ENCODE data around the gene NUS1.
A peak's percentile ranks its signal among the peaks of the same experiment; 100 is the strongest.
"Not testable (repeated sequence)": the region's sequence is repeated elsewhere in the genome, so short reads cannot be mapped to it uniquely, and the experiment has no call there.

The NUS1 gene

DNA sequence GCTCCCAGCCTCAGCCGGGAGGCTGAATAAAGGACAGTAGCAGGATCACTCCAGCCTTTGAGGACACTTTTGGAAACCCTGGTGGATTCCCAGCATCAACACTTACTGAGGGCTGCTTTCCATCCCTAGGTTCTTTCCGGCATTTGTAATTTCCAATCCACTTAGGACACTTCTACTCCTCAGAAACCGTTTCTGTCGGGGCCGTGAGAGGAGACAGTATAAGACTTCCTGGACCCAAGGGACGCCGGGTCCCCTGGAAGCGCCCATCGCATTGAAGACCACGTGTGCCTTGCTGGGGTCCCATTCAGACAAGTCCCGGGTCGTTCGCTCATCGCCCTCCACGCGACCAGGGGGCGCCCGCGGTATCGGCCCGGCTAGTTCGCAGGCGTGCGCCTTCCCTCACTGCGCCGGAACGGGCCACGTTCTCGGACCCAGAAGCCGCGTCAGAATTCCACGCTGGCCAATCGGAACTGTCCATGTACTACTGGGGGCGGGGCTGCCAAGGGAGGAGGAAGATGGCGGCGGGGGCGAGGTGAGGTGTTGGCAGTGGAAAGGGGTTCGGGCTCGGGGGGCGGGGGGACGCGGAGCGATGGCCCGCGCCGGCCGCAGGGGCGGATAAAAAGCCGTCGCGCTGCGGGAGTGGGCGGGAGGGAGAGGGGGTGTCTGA lies at the start of gene NUS1:
NUS1 (plus strand) TSS at position 479 of the 667 bp plus-strand sequence. CDS start 202 bp downstream, outside the sequence.
- DNase-seq (ENCODE audit: low read depth), result peak; percentile 95

- DNase-seq (ENCODE audit: low read depth), result no peak
These were observed 47.7 kb upstream of the NUS1 start for GRCh38 chr6:117627533-117627932.

GRCh38 chr6:117629119-117629660 lies 46.1 kb upstream of the NUS1 start:
- no peak for DNase-seq (ENCODE audit: low read depth)

GRCh38 chr6:117637770-117638169 lies 37.5 kb upstream of the NUS1 start:
- no peak for DNase-seq (ENCODE audit: low read depth)

- no peak for DNase-seq (ENCODE audit: low read depth)
These were observed 32.3 kb upstream of the NUS1 start for GRCh38 chr6:117642976-117643375.

DNA sequence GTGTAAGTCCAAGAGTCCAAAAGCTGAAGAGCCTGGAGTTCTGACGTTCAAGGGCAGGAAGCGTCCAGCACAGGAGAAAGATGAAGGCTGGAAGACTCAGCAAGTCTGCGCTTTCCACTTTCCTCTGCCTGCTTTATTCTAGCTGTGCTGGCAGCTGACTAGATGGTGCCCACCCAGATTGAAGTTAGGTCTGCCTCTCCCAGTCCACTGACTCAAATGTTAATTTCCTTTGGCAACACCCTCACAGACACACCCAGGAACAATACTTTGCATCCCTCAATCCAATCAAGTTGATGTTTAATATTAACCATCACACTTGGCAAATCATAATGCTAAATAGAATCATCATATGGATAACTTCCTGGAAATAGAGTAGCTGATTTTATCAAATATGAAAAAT lies 23.3 kb upstream of the NUS1 start:
- DNase-seq (ENCODE audit: low read depth), result not testable (repeated sequence)

- no peak for DNase-seq (ENCODE audit: low read depth)
These were observed 21.3 kb upstream of the NUS1 start for GRCh38 chr6:117653949-117654348.

DNA sequence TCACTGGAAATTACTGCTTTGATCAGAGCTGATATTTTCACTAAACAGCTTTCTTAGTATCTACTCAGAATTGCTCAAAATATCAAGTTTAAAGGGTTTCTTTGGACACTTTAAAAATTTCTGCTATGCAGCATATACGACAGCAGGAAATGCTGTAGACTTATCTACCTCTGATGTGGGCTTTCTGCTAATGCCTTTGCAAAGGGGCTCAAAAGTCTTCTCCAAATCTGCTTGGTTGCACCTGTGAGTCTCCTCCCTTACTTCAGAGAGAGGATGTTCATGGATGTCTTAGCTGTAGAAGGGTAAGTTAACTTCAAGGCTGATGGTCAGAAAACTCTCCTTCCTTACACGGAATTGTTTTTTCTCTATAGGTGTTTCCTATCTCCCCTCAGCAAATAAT lies 19.9 kb upstream of the NUS1 start:
- no peak for DNase-seq (ENCODE audit: low read depth)

- DNase-seq (ENCODE audit: low read depth), result no peak
These were observed 8.4 kb upstream of the NUS1 start for GRCh38 chr6:117666881-117667280.

DNA sequence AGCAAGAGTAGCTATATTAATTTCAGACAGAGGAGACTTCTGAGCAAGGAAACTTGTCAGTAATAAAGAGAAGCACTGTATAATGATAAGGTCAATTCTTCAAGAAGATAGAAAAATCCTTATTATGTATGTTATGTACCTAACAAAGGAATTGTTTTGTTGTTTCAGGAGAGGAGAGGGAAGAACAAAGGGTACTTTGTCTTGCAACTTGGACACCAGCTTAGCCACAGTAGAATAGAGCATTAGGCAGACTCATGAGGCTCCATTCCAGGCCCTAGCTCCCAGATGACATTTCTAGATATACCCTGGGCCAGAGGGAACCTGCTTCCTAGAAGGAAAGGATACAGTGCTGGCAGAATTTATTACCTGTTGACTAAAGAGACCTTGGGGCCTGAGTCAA lies 6.5 kb upstream of the NUS1 start:
- no peak for DNase-seq (ENCODE audit: low read depth)

DNA sequence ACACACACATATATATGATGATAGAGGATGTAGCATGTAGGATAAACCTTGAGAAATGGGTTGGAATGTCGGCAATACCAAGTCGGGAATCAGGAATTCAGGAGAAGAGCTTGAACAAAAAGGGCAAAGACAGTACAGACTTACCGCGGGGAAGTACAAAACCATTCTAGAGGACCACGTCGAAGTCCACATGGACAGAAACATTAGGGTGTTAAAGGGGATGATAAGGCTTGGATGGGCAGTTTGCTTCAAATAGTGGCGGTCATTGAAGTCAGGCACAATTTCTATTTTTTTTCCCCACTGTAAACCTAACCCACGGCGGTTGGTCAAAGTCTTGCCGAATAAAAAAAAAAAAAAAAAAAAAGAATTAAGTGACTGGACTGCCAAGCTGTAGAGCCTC lies 766 bp upstream of the NUS1 start:
- DNase-seq (ENCODE audit: low read depth), result no peak

DNA sequence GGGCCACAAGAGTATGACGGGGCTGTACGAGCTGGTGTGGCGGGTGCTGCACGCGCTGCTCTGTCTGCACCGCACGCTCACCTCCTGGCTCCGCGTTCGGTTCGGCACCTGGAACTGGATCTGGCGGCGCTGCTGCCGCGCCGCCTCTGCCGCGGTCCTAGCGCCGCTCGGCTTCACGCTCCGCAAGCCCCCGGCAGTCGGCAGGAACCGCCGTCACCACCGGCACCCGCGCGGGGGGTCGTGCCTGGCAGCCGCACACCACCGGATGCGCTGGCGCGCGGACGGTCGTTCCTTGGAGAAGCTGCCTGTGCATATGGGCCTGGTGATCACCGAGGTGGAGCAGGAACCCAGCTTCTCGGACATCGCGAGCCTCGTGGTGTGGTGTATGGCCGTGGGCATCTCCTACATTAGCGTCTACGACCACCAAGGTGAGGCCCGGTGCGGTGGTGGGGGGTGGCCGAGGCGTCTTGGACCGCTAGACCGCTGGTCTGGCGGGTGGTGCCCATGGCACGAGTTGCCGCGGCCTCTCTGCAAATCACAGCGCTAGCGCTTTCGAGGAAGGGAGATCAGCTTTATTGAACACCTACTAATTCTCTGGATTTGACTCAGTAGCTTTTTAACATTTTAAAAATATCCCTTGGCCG lies 511 bp downstream of the NUS1 start:
- DNase-seq (ENCODE audit: low read depth), result not testable (repeated sequence)

GRCh38 chr6:117676577-117677218 lies 1.4 kb downstream of the NUS1 start:
- DNase-seq (ENCODE audit: low read depth), result no peak

DNA sequence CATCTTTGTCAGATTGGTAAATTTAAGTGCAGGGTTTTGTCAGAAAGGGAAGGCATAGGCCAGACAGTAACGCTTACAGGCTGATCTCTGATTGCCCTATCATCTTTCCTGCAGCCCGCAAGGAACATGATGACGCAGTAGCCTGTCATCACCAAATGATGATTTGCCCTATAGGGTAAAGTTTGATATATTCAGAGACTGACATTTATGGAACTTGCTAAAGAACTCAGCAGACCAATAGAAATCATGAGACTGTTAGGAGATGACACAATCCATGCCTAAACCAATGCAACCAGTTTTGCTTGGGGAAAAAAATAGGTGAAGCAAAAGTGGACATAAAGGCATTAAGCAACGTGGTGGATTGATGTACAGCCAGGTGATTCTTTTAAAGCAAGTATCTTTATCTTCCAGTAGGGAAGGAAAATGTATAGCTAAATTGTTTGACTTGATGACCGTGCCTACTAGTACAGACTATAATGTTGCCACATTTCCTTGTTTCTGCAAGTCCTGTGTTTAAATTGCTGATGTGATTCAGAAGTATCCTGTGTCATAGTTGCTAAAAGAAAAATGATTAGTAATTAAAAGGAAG lies 2.4 kb downstream of the NUS1 start:
- DNase-seq (ENCODE audit: low read depth), result no peak

DNA sequence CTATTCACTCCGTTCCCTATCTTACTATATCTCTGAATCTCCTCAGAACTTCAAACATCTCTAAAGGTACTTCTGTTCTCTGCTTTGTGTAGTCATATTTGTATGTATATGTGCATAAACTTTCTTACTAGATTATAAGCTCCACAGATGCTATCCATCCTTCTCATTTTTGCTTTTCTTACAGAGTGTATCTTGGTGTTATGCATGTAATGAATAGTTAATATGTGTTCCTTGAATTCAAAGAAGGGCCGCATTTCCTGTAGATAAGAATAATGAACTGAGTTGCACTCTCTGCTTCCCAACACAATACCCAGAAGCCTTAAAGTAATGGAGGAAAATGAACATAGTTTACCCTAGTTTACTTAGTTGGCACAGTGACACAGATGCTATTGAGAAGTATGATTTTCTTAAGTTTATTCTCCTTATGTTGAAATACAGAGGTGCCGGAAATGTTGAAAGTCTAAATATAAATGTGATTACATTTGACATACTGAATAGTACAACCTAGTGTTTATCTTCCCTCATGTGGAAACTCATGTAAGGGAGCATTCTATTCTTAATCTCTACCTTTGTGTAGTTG lies 6.0 kb downstream of the NUS1 start:
- DNase-seq (ENCODE audit: low read depth), result no peak

GRCh38 chr6:117684749-117685148 lies 9.5 kb downstream of the NUS1 start:
- no peak for DNase-seq (ENCODE audit: low read depth)

- DNase-seq (ENCODE audit: low read depth), result no peak
These were observed 10.1 kb downstream of the NUS1 start for GRCh38 chr6:117685359-117685758.

- DNase-seq (ENCODE audit: low read depth), result no peak
These were observed 11.9 kb downstream of the NUS1 start for GRCh38 chr6:117687021-117687648.

- not testable (repeated sequence) for DNase-seq (ENCODE audit: low read depth)
These were observed 14.3 kb downstream of the NUS1 start for GRCh38 chr6:117689584-117689983.

DNA sequence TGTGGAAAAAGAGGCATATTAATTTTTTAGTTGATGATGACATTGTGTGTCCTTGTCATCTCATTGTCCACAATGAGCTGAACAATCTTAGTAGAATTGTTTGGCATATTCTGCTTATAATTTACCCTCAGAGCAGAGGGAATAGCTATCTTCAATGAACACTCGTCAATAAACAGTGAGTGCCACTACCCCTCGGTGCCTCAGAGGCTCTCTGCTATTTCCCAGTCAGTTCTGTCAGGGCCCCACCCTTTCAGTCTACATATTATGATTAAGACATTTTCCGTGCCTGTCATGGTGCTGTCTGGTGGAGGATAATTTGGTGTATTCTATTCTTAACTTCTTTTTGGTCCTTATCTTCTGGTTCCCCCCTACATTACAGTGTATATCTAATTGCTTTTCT lies 31.2 kb downstream of the NUS1 start:
- DNase-seq (ENCODE audit: low read depth), result no peak

GRCh38 chr6:117706936-117707509 lies 31.8 kb downstream of the NUS1 start:
- not testable (repeated sequence) for DNase-seq (ENCODE audit: low read depth)

GRCh38 chr6:117711369-117711768 lies 36.1 kb downstream of the NUS1 start:
- no peak for DNase-seq (ENCODE audit: low read depth)

Measured in activated T-helper 1 cell treated with Interleukin-2 at 50 U/mL for 16 hours (primary cell).